GM19238 (cell line): ENCODE data around the gene CEBPG.
A peak's percentile ranks its signal among the peaks of the same experiment; 100 is the strongest.

Experiments used
- DNase-seq: peaks from one replicate; pipeline ENCODE4 v3.0.0; 2011; ENCODE audit warnings: low spot score; ENCODE audit not compliant: insufficient read length

The CEBPG gene

DNA sequence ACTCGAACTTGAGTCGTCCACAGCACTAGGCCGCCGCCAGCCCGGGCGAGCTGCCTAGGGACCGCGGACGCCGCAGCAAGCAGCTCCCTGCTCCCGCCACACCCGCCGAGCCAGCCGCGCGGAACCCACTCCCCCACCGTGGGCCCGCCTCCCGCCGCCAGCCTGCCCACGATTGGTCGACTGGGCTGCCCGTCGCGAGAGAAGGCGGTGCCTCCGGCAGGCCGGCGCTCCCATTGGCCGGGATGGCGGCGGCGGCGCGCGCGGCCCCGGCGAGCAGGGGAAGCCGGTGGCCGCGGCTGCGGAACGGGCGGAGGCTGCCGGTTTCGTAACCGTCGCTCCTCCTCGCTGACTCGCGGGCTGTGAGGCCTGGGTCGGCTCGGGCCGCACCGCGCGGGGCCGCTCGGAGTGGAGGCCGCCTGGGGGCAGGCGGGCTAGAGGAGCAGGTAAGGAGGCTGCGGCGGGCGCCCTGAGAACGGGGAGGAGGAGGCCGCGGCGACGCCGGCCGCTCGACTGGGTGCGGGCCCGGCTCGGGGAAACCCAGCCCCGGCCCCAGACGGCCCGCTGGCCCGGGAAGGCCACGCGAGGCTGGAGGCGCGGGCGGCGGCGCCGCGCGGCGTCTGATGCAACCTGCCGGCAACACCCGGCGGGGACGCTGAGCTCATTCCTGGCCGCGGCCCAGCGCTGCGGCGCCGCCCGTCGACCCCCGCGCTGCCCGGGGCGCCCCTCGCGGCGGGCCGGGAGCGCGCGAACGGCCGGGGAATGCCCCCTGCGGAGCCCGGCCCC, at the start of gene CEBPG:
TSS of gene CEBPG (plus strand) at position 257 of the 783 bp plus-strand sequence. CDS start 5,531 bp downstream, outside the sequence.
- DNase-seq, result peak; percentile 96

GRCh38 chr19:33324628-33325027, 48.9 kb upstream of the CEBPG start:
- no peak for DNase-seq

DNA sequence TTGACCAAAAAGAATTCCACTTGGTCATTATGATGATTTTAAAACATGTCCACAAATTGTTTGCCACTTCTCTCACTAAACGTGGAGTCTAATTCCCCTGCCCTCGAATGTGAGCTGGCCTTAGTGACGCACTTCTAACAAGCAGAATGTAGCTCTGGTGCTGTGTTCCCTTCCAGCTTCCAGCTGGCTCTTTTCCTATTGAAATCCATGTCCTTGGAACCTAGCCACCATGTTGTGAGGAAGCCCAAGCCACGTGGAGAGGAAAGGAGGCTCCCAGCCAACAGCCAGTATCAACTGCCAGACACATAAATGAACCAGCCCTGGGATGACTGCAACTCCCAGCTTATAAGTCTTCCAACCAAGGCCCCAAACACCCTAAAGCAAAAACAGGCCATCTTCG, 47.6 kb upstream of the CEBPG start:
- DNase-seq, result no peak

GRCh38 chr19:33329060-33329459, 44.4 kb upstream of the CEBPG start:
- DNase-seq, result no peak

- no peak for DNase-seq
Measured at GRCh38 chr19:33329736-33330135, 43.8 kb upstream of the CEBPG start.

DNA sequence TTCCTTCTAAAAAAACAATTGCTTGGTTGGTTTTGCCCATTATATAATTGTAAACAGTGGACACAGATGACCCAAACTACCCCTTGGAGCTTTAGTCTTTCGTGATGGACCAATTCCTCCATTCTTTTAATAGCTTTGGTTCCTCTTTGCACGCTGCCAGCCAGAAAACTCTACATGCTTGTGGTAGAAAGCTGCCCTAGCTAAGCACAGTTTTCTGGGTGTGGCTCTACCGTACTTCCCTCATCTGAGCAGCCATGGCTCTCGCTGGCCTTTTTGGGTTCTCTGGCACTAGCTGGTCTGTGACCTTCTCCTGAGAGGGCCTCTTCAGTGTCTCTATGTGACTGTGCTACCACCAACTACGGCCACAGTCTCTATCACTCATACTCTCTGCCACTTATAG, 41.3 kb upstream of the CEBPG start:
- DNase-seq, result no peak

- DNase-seq, result no peak
Measured at GRCh38 chr19:33333151-33333550, 40.4 kb upstream of the CEBPG start.

GRCh38 chr19:33333642-33334041, 39.9 kb upstream of the CEBPG start:
- no peak for DNase-seq

DNA sequence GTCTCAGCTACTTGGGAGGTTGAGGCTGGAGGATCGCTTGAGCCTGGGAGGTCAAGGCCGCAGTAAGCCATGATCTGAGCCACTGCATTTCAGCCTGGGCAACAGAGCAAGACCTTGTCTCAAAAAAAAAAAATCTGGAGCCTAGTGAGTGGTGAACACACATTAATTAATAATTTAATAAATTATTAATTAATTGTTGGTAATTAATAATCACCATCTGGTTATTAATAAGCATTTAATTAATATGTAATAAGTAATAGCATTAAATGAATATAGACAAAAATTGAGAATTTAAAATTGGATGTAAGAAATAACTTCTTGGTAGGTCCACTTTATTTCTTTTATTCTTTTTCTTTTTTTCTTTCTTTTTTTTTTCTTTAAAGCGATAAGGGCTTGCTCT, 39.2 kb upstream of the CEBPG start:
- DNase-seq, result no peak

DNA sequence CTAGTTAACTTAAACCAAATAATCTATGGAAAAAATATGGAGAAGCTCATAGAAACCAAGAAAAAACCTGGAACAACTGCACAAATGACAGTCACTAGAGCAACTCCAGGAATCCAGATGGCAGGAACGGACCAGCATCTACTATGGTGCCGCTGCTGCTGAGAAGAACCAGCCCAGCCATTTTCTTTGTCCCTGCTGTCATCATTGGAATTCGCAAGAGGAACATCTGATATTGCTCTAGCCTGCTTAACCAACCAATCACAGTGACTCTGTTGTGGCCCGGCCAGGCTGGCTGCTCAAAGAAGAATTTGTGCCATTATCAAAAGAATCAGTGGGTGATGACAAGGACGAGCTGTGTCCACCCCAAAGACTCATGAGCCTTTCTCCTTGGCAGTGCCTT, 38.1 kb upstream of the CEBPG start:
- no peak for DNase-seq

DNA sequence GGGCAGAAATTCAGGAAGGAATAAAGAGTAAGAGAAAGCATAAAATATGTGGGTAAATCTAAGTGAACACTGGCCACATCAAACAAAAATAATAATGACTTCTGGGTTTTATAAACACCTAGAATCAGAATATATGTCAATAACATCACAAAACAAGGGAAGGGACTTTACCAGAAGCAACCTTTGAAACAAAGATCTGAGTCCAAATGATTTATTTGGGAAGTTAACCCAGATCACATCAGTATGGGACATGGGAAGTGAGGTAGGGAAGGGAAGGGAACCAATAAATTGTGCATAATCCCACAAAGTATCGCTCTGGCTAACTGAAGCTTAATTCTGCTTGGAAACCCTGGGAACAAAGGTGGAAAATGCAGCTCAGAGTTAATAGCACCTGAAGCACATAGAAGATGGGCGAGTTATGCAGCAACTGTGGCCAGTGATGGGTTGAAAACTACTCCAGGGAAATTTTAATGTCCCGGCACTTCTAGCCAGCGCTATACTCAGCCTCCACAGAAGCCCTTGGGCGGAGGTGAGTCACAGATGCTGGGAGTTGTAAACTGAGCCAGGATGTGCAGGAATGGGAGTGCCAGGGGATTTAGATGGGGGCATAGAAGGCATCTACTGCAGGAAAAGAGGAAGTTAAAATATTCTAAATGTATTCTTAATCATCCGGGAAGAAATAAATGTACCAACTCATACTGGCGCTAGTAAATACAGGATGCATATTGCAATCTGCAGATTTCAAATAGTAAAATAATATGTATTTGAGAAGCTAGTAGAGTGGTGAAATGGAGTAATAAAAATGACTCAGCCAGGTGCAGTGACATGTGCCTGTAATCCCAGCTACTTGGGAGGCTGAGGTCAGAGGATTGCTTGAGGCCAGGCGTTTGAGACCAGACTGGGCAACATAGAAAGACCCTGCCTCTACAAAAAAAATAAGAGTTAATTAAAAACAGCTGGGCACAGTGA, 34.2 kb upstream of the CEBPG start:
- DNase-seq, result no peak

GRCh38 chr19:33340991-33341390, 32.5 kb upstream of the CEBPG start:
- no peak for DNase-seq

DNA sequence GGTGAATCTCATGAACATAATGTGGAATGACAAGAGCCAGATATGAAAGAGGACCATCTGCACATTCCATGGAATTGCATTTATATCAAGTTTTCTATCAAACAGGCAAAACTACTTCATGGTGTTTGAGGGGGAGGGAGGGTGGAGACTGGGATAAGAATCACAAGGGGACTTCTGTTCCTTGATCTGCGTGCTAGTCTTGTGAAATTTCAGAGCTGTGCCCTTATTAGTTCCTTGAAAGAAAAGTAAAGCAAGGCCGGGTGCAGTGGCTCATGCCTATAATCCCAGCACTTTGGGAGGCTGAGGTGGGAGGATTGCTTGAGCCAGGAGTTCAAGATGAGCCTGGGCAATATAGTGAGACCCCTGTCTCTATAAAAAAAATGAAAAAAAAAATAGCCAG, 30.2 kb upstream of the CEBPG start:
- no peak for DNase-seq

DNA sequence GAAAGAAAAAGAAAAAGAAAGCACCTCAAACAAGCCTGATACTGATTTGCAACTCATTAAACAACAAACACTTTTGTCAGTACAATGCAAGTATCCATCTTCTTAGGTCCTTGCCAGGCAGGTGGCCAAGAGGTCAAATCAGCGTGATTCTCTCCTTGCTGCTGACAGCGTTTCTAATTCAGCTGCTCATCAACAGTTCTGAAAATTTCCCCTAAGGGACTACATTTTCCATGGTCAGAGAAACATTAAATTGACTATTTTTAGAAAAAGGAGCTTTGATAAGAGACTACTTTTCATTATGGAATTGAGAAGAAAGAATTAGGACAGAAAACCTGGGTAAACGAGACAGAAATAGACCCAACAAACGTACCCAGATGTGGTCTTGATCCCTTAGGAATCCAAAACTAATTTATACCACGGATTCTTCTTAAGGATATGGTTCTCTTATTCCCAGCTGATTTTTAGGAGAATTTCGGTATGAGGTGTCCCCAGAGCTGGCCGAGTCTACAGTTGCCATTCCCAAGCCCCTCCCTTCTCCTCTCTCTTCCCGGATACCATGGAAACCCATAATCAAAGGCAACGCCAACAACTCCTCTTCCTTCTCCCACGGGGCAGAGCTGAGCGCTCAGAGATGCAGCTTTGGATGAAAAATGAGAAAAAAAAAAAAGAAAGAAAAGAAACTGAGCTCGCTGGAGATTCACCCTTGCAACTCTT, 29.5 kb upstream of the CEBPG start:
- no peak for DNase-seq

- no peak for DNase-seq
Measured at GRCh38 chr19:33344573-33344925, 29.0 kb upstream of the CEBPG start.

- no peak for DNase-seq
Measured at GRCh38 chr19:33345163-33345562, 28.3 kb upstream of the CEBPG start.

DNA sequence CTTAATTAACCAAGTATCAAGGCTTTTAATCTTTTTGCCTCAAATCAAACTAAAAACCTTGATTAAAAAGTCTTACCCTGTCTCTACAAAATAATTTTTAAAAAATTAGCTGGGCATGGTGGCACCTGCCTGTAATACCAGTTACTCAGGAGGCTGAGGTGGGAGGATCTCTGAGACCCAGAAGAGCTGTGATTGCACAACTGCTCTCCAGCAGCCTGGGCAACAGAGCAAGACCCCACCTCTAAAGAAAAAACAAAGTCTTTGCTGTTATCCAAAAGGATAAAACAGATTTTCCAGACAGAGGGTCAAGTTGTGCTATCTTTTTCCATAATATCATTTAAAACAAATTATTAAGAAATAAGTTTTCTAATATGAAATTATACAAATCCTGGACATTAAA, 26.8 kb upstream of the CEBPG start:
- DNase-seq, result no peak

DNA sequence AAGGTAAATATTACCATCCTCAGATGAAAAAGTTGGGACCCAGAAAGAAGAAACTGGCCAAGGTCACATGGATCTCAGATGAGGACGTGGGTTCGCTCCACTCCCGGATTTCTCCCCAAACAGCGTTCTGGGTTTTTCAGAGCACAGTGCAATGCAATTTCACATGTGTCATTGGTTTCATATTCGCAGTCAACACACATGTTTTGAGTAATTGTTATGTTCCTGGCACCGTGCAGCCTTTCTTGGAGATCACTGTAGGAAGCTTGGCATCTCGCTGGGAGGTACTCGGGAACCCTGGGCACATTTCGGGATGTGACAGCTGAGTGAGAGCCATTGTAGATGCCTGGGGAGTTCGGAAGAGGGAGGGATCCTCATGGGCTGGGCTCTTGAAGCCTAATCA, 26.2 kb upstream of the CEBPG start:
- DNase-seq, result no peak

DNA sequence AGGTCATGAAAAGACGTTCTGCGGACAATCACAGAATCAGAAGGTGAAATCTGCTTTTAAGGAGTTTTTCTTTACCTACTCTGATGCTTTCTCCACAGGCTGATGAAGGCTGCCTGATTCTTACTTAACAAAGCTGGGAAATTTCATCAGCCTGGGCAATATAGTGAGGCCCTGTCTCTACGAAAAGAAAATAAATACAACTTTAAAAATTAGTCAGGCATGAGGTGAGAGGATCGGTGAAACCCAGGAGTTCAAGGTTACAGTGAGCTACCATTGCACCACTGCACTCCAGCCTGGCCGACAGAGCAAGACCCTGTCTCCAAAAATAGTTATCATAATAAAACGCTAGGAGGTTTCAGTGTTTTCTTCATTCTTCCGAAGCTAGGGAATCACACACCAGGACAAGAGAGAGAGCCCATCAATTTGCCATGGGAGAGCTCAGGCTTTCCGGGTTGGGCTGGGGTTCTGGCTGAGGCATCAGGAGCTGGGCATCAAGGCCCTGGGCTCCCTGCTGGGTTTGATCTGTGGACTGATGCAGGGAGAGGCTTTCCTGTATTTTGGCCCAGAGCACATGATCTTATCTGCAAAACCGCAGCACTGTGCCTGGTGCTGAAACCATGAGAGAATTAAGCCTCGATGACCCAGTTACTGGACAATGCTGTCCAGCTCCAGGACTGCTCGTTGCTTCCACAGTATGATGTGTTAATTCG, 25.1 kb upstream of the CEBPG start:
- DNase-seq, result no peak

DNA sequence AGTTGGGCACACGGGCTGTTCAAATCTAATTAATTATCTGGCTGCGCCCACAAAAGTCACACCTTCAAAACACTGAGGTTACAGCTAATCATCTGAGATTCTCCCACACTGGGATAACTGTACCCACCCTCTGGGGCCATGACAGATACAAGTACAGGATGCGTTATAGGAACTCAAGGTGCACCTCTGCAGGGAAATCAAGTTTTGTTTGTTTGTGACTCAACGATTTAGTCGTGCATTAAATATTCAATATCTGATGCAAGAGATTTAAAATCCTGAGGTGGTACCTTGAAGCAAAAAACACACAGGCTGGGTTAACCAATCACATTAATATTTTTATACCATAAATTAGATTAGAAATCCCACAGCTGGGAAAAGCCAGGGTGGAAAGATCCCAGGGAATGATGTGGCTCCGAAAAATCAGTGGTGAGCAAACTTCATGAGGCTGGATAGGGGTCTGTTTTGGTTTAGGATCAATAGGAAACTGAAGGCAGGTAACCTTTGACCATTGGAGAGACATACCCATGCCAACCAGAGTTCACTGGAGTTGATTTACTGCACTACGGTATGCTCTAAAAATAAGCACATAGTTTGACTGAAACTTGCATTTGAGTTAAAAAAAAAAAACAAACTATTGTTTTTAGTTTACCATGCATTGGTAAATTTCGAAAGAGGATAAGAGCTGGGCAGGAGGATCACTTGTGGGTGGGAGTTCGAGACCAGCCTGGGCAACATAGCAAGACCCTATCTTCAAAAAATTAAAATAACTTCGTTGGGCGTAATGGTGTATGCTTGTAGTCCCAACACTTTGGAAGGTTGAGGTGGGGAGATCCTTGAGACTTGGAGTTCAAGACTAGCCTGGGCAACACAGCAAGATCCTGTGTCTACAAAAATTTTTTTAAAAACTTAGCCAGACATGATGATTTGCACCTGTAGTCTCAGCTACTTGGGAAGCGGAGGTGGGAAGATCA, 23.9 kb upstream of the CEBPG start:
- DNase-seq, result no peak
